ENCODE measurements around the gene USP30. TPM values are rescaled to one million over a fixed set of nuclear protein-coding genes. Genes with fewer than 3 reads are reported as not detected.

USP30 gene
- total and polyA plus RNA-seq, 10 of the 15 experiments (the other 5 are each of a cell fraction or from before 2014, with no cell fraction given): 2.1 to 16.2 (median 6.4) TPM

DNA sequence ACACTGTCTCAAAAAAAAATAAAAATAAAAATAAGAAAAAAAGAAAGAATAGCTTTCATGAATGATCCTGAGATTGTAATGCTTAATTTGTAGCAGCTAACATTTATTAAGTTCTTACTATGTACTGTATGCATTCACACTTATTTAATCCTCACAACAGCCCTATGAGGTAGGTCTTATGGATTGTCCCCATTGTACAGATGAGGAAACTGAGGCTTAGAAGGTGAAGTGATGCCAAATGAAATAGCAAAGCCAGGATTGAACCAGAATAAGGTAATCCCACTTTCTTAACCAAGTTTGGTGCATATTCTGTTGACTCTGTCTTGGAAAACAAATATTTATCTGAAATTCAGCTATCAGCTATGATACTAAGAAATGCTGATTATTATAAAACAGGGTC is 2.1 kb downstream of the USP30 start (continued):
- TF ChIP-seq ELK1 (IDR thresholded peaks at IDR 0.05; ENCODE audit: low read depth, low read length) (no peak), NR2F1 (conservative IDR thresholded peaks at IDR 0.05) (no peak)

DNA sequence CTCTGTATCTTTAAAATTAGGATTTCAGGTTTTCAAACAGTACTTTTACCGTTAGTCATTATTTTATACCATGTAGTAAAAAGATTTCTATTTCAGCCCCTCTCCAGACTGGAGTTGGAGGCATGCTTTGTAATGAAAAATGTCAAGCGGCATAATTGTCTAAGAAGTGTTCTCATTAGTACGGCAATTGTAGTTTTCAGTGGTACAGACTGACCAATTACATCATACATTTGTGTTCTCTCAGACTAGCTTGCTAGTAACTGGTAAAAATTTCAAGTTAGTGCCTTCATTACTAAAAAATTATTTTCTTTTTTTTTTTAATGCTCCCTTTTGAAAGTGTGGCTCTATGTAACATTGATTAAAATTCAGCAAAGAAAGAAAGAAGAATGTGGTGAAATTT is 4.5 kb downstream of the USP30 start:
- TF ChIP-seq RAD51 (IDR thresholded peaks at IDR 0.05): no peak
- no peak for TF ChIP-seq ZNF24 (IDR thresholded peaks at IDR 0.05)
- no peak for TF ChIP-seq BHLHE40 (IDR thresholded peaks at IDR 0.05; ENCODE audit: borderline replicate concordance in 1 of 2, low read depth in 2 of 2, low read length in 1 of 2)
- no peak for TF ChIP-seq E2F4 (IDR thresholded peaks at IDR 0.05; ENCODE audit: low read depth, low read length)
- no peak for TF ChIP-seq SMARCA5 (IDR thresholded peaks at IDR 0.05)
- no peak for TF ChIP-seq PBX3 (IDR thresholded peaks at IDR 0.05; ENCODE audit: insufficient replicate concordance, low read depth, low read length)
- no peak for TF ChIP-seq ZNF217 (IDR thresholded peaks at IDR 0.05)
- no peak for TF ChIP-seq BACH1 (IDR thresholded peaks at IDR 0.05; ENCODE audit: borderline replicate concordance)
- no peak for TF ChIP-seq PAX8 (IDR thresholded peaks at IDR 0.05)
- no peak for TF ChIP-seq MXI1 (IDR thresholded peaks at IDR 0.05; ENCODE audit: low read depth, low read length)
- H3K9ac ChIP-seq (ENCODE audit: control insufficient read depth, insufficient read depth, low read length): no peak overlapping the region
- ATAC-seq (no peak), DNase-seq (ENCODE audit: low read depth, low spot score) (no peak), FAIRE-seq (no peak)
- POLR2A ChIA-PET: no interaction called here
- peaks cover 10% of the 10 kb centered on the region for H3K4me1 ChIP-seq (ENCODE audit: control insufficient read depth, insufficient read depth, low read length)
- H4K20me1 ChIP-seq (ENCODE audit: control insufficient read depth, insufficient read depth): no peaks in the 10 kb centered on the region
- no peaks in the 10 kb centered on the region for H3K27me3 ChIP-seq (replicated peaks in 1 of 2; ENCODE audit: control insufficient read depth in 2 of 2, insufficient read depth in 2 of 2, low read length in 1 of 2)
- H3K4me2 ChIP-seq (ENCODE audit: control insufficient read depth, insufficient read depth): no peak overlapping the region
- intact Hi-C loops (cut with micrococcal nuclease; ENCODE audit: unreplicated experiment) (no loop called here), in situ Hi-C loops (cut with MboI) (no loop called here)
- H3K4me3 ChIP-seq: no peak overlapping the region
- no peaks in the 10 kb centered on the region for H3K9me3 ChIP-seq (replicated peaks; ENCODE audit: control insufficient read depth, insufficient read depth, low read length)
- H3K79me2 ChIP-seq (ENCODE audit: control insufficient read depth, insufficient read depth, low read length): peaks cover 14% of the 10 kb centered on the region
- SMC1A ChIA-PET (ENCODE audit: uncharacterized antibody, unreplicated experiment): no interaction called here
- 94% methylated on average over 3 of the region's 3 CpGs for WGBS (ENCODE audit: insufficient coverage, insufficient replicate concordance, low lambda C conversion rate, missing lambda C conversion rate)
- no peaks in the 10 kb centered on the region for H3K36me3 ChIP-seq (ENCODE audit: control insufficient read depth in 2 of 2, insufficient read depth in 2 of 2, low read length in 1 of 2)
- RAD21 ChIA-PET (ENCODE audit: unreplicated experiment): no interaction called here
- H3K27ac ChIP-seq (ENCODE audit: control insufficient read depth, insufficient read depth): no peak overlapping the region
- CTCF ChIA-PET: no interaction called here
- BruUV-seq (replicated peaks): no TSS peak
- H2AFZ ChIP-seq (ENCODE audit: control insufficient read depth, low read depth, low read length): no peak overlapping the region

Data from GM12878 (cell line).